Activated CD4-positive, alpha-beta memory T cell treated with anti-CD3 and anti-CD28 coated beads, Interleukin-2, amount 10 ng/mL, durations not matched to agents 7 days and 5 days (primary cell): Measurements from ENCODE around the gene PPP3CA. TPM values are rescaled to one million over a fixed set of nuclear protein-coding genes. Genes with fewer than 3 reads are reported as not detected.
A peak's percentile ranks its signal among the peaks of the same experiment; 100 is the strongest.

Source experiments
- CTCF ChIA-PET: fragments of 350-600 bp; sonication (Branson Sonifier 250); formaldehyde crosslinking; loops from one replicate; lab custom pipeline; 2021; ENCODE audit warnings: antibody characterized with exemption, inconsistent platforms; lab: Charles Lee
- POLR2A ChIA-PET: fragments of 350-600 bp; sonication (Branson Sonifier 250); formaldehyde crosslinking; loops from one replicate; lab custom pipeline; 2021; ENCODE audit warnings: antibody characterized with exemption; lab: Charles Lee
- DNase-seq: peaks from one replicate; pipeline ENCODE4 v3.0.0-alpha.2; 2020
- H3K27ac Mint-ChIP-seq: one replicate; pipeline ENCODE4 v1.8.0; 2021; ENCODE audit warnings: mild to moderate bottlenecking, mixed read lengths
- H3K27me3 Mint-ChIP-seq: one replicate; pipeline ENCODE4 v1.8.0; 2021; ENCODE audit warnings: mixed read lengths
- H3K36me3 Mint-ChIP-seq: one replicate; pipeline ENCODE4 v1.8.0; 2021; ENCODE audit warnings: low read depth, mixed read lengths
- H3K4me1 Mint-ChIP-seq: one replicate; pipeline ENCODE4 v1.8.0; 2021; ENCODE audit warnings: mixed read lengths
- H3K4me3 Mint-ChIP-seq: one replicate; pipeline ENCODE4 v1.8.0; 2021; ENCODE audit warnings: mild to moderate bottlenecking, mixed read lengths
- H3K9me3 Mint-ChIP-seq: one replicate; pipeline ENCODE4 v1.8.0; 2021; ENCODE audit warnings: mixed read lengths
- total RNA-seq, 2 experiments: library from RNA; stranded (reverse); gene quantifications; one replicate each; pipeline ENCODE4 v1.2.3, GENCODE V29; 2021

PPP3CA gene
- total RNA-seq, 2 experiments from 2014 or later = 45.5 to 48.6 TPM

- Mint-ChIP-seq H3K27ac (no peak overlapping the region), H3K4me3 (no peak overlapping the region), H3K4me1 (peaks cover 2% of the 10 kb centered on the region), H3K36me3 (peaks cover 7% of the 10 kb centered on the region), H3K27me3 (no peaks in the 10 kb centered on the region), H3K9me3 (no peaks in the 10 kb centered on the region)
- ChIA-PET POLR2A (no interaction called here), CTCF (no interaction called here)
- DNase-seq = no peak
Measured at GRCh38 chr4:101294597-101294996, 52.7 kb downstream of the PPP3CA start.

GRCh38 chr4:101292901-101293300 lies 54.4 kb downstream of the PPP3CA start:
- no peak overlapping the region for H3K4me3 Mint-ChIP-seq
- POLR2A ChIA-PET = interaction anchor here (1.4 kb wide), 1 partner anchor 35 kb away, joined by 3 read pairs; no protein-coding TSS in a partner anchor
- no peak overlapping the region for H3K27ac Mint-ChIP-seq
- CTCF ChIA-PET = no interaction called here
- no peak for DNase-seq
- H3K27me3 Mint-ChIP-seq = no peaks in the 10 kb centered on the region
- peaks cover 2% of the 10 kb centered on the region for H3K4me1 Mint-ChIP-seq
- H3K9me3 Mint-ChIP-seq = no peaks in the 10 kb centered on the region
- peaks cover 7% of the 10 kb centered on the region for H3K36me3 Mint-ChIP-seq

GRCh38 chr4:101292214-101292613 lies 55.1 kb downstream of the PPP3CA start:
- DNase-seq = no peak
- Mint-ChIP-seq H3K27me3 (no peaks in the 10 kb centered on the region), H3K36me3 (peaks cover 7% of the 10 kb centered on the region), H3K4me3 (no peak overlapping the region), H3K27ac (no peak overlapping the region), H3K4me1 (peaks cover 4% of the 10 kb centered on the region), H3K9me3 (no peaks in the 10 kb centered on the region)
- CTCF ChIA-PET = no interaction called here
- POLR2A ChIA-PET = interaction anchor here (1.4 kb wide), 1 partner anchor 36 kb away, joined by 3 read pairs; no protein-coding TSS in a partner anchor

- Mint-ChIP-seq H3K4me1 (peaks cover 4% of the 10 kb centered on the region), H3K4me3 (no peak overlapping the region), H3K27ac (no peak overlapping the region), H3K36me3 (peaks cover 7% of the 10 kb centered on the region), H3K9me3 (no peaks in the 10 kb centered on the region), H3K27me3 (no peaks in the 10 kb centered on the region)
- ChIA-PET CTCF (no interaction called here), POLR2A (no interaction called here)
- DNase-seq = no peak
Measured at GRCh38 chr4:101291198-101291597, 56.1 kb downstream of the PPP3CA start.

GRCh38 chr4:101290654-101291053 lies 56.7 kb downstream of the PPP3CA start:
- POLR2A ChIA-PET = no interaction called here
- peaks cover 4% of the 10 kb centered on the region for H3K4me1 Mint-ChIP-seq

GRCh38 chr4:101289306-101289705 lies 58.0 kb downstream of the PPP3CA start:
- peaks cover 7% of the 10 kb centered on the region for H3K36me3 Mint-ChIP-seq

More at GRCh38 chr4:101290654-101291053, 56.7 kb downstream of the PPP3CA start:
- Mint-ChIP-seq H3K9me3 (no peaks in the 10 kb centered on the region), H3K27ac (no peak overlapping the region), H3K36me3 (peaks cover 7% of the 10 kb centered on the region), H3K27me3 (no peaks in the 10 kb centered on the region), H3K4me3 (no peak overlapping the region)
- DNase-seq = no peak
- CTCF ChIA-PET = no interaction called here

GRCh38 chr4:101288365-101289145 lies 58.8 kb downstream of the PPP3CA start:
- CTCF ChIA-PET = interaction anchor here (0.7 kb wide), 1 partner anchor 58 kb away, joined by 4 read pairs; no protein-coding TSS in a partner anchor
- Mint-ChIP-seq H3K4me3 (no peak overlapping the region), H3K27me3 (no peaks in the 10 kb centered on the region), H3K36me3 (peaks cover 5% of the 10 kb centered on the region), H3K27ac (no peak overlapping the region), H3K9me3 (no peaks in the 10 kb centered on the region), H3K4me1 (peaks cover 9% of the 10 kb centered on the region)
- POLR2A ChIA-PET = no interaction called here
- DNase-seq = no peak

More at GRCh38 chr4:101289306-101289705, 58.0 kb downstream of the PPP3CA start:
- no peak overlapping the region for H3K4me3 Mint-ChIP-seq
- H3K27ac Mint-ChIP-seq = no peak overlapping the region
- no peak for DNase-seq
- no peaks in the 10 kb centered on the region for H3K9me3 Mint-ChIP-seq
- ChIA-PET POLR2A (no interaction called here), CTCF (no interaction called here)
- peaks cover 6% of the 10 kb centered on the region for H3K4me1 Mint-ChIP-seq
- H3K27me3 Mint-ChIP-seq = no peaks in the 10 kb centered on the region

- H3K4me1 Mint-ChIP-seq = peaks cover 21% of the 10 kb centered on the region
- H3K9me3 Mint-ChIP-seq = no peaks in the 10 kb centered on the region
- H3K36me3 Mint-ChIP-seq = peaks cover 4% of the 10 kb centered on the region
- H3K27me3 Mint-ChIP-seq = no peaks in the 10 kb centered on the region
- no peak overlapping the region for H3K4me3 Mint-ChIP-seq
- no peak overlapping the region for H3K27ac Mint-ChIP-seq
- CTCF ChIA-PET = no interaction called here
- POLR2A ChIA-PET = interaction anchor here (0.7 kb wide), 1 partner anchor 63 kb away, joined by 3 read pairs; no protein-coding TSS in a partner anchor
- no peak for DNase-seq
Measured at GRCh38 chr4:101287324-101287723, 60.0 kb downstream of the PPP3CA start.

- H3K9me3 Mint-ChIP-seq = no peaks in the 10 kb centered on the region
- H3K27me3 Mint-ChIP-seq = no peaks in the 10 kb centered on the region
- no peak overlapping the region for H3K27ac Mint-ChIP-seq
- H3K36me3 Mint-ChIP-seq = peaks cover 8% of the 10 kb centered on the region
- H3K4me1 Mint-ChIP-seq = peaks cover 28% of the 10 kb centered on the region
- POLR2A ChIA-PET = interaction anchor here (0.7 kb wide), 1 partner anchor 62 kb away, joined by 3 read pairs; no protein-coding TSS in a partner anchor
- no peak for DNase-seq
- CTCF ChIA-PET = no interaction called here
- no peak overlapping the region for H3K4me3 Mint-ChIP-seq
Measured at GRCh38 chr4:101286663-101287062, 60.7 kb downstream of the PPP3CA start.

GRCh38 chr4:101285985-101286384 lies 61.3 kb downstream of the PPP3CA start:
- Mint-ChIP-seq H3K4me1 (peaks cover 30% of the 10 kb centered on the region), H3K27ac (no peak overlapping the region), H3K9me3 (no peaks in the 10 kb centered on the region), H3K27me3 (no peaks in the 10 kb centered on the region), H3K36me3 (peaks cover 11% of the 10 kb centered on the region), H3K4me3 (no peak overlapping the region)
- POLR2A ChIA-PET = no interaction called here
- CTCF ChIA-PET = interaction anchor here (0.6 kb wide), 1 partner anchor 1776 kb away, joined by 4 read pairs; no protein-coding TSS in a partner anchor
- DNase-seq = no peak

- CTCF ChIA-PET = interaction anchor here (0.7 kb wide), 1 partner anchor 12 kb away, joined by 3 read pairs; no protein-coding TSS in a partner anchor
- Mint-ChIP-seq H3K9me3 (no peaks in the 10 kb centered on the region), H3K27ac (no peak overlapping the region), H3K4me1 (peaks cover 38% of the 10 kb centered on the region), H3K27me3 (no peaks in the 10 kb centered on the region), H3K36me3 (peaks cover 19% of the 10 kb centered on the region), H3K4me3 (no peak overlapping the region)
- no peak for DNase-seq
- POLR2A ChIA-PET = no interaction called here
Measured at GRCh38 chr4:101284546-101284945, 62.8 kb downstream of the PPP3CA start.

GRCh38 chr4:101283434-101283833 lies 63.9 kb downstream of the PPP3CA start:
- POLR2A ChIA-PET = no interaction called here
- CTCF ChIA-PET = no interaction called here
- Mint-ChIP-seq H3K4me3 (no peak overlapping the region), H3K4me1 (peaks cover 45% of the 10 kb centered on the region), H3K36me3 (peaks cover 19% of the 10 kb centered on the region), H3K27me3 (no peaks in the 10 kb centered on the region), H3K27ac (no peak overlapping the region), H3K9me3 (no peaks in the 10 kb centered on the region)
- DNase-seq = no peak

- Mint-ChIP-seq H3K4me1 (peaks cover 43% of the 10 kb centered on the region), H3K9me3 (no peaks in the 10 kb centered on the region), H3K4me3 (no peak overlapping the region), H3K27ac (no peak overlapping the region), H3K27me3 (no peaks in the 10 kb centered on the region), H3K36me3 (peaks cover 19% of the 10 kb centered on the region)
- peak; percentile 23 for DNase-seq
- ChIA-PET CTCF (no interaction called here), POLR2A (interaction anchor here (0.9 to 1.1 kb wide), 3 partner anchors 13 to 46 kb away, joined by 3 to 4 read pairs (median 3); no protein-coding TSS in a partner anchor)
Measured at GRCh38 chr4:101282076-101282844, 65.1 kb downstream of the PPP3CA start.
